ENCODE results near the gene GALNS. TPM values are rescaled to one million over a fixed set of nuclear protein-coding genes. Genes with fewer than 3 reads are reported as not detected.

The GALNS gene
- total RNA-seq, 1 donor from 2014 or later = 17.0 TPM

DNA sequence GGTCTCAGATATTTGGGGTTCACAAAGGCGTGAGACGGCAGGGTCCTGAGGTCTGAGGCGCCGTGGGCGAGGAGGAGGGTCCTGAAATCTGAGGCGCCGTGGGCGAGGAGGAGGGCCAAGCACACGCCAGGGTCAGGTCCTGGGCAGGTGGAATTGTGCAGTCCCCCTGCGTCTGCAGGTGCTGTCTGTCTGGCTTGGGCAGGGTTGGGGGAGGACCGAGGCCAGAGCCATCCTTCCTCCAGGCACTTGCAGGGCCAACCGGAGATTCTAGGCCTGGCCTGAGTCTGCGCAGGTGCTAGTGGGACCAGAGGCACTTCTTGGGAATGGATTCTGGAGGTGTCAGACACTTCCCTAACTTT is 42.6 kb downstream of the GALNS start:
- no peak for ATAC-seq

DNA sequence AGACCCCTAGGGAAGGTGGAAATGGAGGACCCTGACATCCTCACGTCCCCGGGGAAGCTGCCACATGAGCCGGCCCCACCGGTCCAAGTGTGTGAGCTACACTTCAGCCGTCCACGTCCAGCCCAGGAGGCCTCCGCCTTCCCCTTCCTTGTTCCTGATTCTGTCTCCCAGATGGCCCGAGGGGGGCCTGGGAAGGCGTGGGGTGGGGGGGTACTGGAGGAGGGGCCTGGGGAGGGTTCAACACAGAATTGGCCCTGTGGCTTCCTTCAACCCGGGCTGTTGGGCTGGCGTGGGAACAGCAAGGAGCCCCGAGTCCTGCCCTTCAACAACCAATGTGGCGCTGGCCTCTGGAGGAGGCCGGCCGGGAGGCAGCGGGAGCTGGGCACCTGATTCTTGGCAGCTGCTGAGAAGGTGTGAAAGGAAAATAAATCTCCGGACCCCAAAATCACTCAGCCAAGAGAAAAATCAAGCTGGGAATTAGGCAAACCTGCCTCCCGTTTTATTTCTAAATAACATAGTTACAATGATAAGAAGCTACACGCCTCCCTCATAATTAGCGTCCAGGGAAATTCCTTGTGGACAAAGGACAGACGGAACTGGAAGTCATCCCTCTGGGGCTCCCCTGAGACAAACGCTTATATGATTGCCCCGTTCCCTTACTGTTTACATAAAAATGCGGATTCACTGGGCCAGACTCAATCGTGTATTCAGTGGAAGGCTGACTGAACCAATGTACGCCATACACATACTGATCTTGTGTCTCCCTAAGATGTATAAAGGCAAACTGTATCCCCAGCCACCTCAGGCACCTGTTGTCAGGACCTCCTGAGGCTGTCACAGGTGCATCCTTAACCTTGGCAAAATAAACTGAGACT is 43.2 kb downstream of the GALNS start:
- no peak for ATAC-seq

DNA sequence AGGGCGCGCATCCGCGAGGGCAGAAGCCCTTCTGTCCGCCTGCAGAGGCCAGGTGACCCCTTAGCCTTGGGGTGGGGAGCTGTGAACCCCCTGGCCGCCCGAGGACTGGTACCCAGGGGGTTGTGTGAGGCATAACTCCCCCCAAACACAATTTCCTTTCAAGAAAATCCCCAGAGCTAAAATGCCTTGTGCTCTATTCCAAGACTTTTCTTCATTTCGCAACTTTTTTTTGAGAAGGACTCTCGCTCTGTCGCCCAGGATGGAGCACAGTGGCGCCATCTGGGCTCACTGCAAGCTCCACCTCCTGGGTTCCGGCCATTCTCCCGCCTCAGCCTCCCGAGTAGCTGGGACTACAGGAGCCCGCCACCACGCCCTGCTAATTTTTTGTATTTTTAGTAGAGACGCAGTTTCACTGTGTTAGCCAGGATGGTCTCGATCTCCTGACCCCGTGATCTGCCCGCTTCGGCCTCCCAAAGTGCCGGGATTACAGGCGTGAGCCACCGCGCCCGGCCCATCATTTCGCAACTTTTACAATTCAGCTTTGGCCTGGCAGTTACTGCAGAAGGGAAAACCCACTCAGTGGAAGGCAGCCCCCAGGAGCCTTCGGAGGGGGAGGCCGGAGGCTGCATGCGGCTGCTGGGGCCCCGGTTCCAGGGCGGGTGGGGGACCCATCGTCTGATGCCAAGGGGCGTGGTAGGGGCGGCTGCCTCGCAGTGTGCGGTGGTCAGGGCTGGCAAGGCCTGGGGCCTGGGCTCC is 44.1 kb downstream of the GALNS start:
- no peak for ATAC-seq

DNA sequence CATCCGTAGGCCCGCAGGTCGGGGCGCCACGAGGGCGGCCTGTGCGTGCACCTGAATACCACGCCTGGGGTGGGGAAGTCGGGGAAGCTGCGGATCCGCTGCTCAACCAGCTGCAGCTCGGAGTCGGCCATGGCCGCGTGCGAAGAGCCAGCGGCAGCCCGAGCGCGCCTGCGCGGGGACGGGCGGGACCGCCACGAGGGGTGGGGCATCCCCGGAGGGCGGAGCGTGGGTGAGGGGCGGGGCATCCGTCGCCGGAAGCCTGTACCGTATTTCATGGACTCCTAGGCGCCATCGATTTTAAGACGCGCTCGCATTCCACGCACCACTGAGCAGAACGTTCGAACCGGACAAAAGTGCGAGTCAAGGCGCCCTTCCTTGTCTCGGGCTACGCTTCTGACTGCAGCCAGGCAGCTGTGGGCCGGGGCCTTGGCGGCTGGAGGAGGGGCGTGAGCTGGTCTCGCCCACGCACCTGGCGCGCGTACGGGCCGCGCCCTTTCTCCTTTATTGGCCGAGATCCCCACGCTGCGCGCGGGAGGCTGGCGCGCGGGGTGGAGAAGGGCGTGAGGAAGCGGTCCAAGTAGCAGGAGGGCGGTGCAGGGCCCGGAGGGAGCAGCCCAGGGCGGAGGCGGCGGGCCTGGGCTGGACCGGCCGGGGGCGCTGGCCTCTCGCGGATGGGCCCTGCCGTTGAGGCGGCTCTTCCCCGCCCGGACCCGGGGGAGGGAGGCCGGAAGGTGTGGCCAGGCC is 44.8 kb downstream of the GALNS start, which contains the start of gene APRT:
APRT (minus strand) TSS at position 160 of the 744 bp plus-strand sequence; CDS start at position 131, 29 bp downstream.
- peak; percentile 88 for ATAC-seq

DNA sequence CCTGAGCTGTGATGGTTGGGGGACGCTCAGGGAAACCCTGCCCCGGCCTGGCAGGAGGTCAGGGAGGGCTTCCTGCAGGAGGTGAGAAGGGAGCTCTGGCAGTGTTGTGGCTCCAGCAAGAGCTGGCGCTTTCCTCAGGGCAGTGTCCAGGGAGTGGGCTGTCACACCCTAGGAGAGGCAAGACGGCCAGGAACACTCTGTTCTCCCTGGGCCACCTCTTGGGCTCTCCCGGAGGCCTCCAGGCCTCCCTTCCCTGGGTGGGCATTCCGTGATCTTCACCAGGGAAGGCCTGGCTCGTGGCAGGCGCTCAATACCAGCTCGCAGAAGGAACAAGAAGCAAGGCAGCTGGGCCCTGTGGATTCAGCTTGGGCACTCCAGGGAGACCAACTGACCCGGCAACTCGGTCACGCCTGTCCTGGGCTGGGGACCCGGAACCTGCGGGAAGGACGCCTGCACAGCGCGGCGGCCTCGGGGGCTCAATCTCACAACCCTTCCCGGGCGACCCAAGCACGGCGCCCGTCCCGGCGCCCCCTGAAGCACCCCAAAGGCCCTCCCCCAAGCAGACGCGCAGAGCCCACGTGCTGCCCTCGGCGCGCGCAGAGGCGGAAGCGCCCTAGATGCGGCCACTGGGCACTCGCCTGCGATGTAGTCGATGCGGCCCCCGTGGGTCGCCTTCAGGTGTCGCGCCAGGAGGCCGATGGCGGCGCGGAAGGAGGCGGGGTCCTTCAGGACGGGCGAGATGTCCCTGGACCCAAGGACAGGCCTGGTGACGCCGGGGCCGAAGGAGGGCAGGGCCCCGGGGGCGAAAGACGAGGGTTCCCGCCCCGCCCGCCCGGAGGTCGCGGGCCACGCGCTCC is 45.6 kb downstream of the GALNS start:
- peak; percentile 71 for ATAC-seq

DNA sequence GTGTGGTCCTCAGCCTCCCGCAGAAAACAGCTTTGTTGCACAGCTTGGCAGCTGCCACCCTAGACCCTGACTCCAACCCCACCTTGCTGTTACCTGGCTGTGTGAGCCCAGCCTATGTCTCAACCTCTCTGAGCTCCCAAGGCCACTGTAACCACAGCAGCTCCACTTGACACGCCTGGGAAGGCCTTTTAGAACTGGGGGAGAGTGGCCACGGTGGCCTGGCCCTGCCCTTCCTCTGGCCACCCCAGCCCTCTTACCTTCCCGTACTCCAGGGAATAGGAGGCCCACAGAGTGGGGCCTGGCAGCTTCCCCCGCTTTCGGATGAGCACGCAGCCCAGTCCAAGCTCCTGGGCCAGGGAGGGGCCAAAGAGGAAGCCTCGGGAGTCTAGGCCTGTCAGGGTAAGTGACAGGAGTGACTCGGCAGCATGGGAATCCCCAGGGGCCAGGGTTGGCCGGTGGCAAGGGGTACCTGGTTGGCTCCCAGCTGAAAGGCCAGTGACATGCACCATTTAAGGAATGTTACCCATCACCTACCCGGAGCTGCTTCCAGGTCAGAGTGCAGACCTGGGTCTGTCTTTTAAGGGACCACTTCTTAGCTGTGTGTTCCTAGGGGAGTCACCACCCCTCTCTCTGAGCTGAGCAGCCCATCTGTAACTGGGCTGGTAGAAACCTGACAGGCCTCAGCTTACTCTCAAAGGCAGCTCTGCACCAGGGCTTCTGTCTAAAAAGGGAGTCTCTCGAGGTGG is 46.4 kb downstream of the GALNS start:
- ATAC-seq = no peak

DNA sequence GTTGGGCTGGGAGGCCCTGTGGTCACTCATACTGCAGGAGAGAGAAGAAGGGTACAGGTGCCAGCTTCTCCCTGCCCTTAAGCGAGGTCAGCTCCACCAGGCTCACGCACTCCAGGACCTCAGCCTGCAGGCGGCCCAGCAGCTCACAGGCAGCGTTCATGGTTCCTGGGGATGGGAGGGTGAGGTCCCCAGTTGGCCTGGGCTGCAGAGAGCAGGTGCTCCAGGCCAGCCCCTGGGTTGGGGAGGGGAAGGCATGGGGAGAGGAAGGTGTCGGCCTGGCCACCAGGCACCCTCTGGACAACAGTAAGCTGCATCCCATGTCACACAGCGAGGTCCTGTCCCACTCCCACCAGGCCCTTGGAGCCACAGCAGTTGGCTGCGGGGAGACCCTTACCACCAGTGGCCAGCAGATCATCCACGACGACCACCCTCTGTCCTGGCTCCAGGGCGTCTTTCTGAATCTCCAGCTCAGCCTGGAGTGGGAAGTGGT is 47.0 kb downstream of the GALNS start:
- no peak for ATAC-seq

DNA sequence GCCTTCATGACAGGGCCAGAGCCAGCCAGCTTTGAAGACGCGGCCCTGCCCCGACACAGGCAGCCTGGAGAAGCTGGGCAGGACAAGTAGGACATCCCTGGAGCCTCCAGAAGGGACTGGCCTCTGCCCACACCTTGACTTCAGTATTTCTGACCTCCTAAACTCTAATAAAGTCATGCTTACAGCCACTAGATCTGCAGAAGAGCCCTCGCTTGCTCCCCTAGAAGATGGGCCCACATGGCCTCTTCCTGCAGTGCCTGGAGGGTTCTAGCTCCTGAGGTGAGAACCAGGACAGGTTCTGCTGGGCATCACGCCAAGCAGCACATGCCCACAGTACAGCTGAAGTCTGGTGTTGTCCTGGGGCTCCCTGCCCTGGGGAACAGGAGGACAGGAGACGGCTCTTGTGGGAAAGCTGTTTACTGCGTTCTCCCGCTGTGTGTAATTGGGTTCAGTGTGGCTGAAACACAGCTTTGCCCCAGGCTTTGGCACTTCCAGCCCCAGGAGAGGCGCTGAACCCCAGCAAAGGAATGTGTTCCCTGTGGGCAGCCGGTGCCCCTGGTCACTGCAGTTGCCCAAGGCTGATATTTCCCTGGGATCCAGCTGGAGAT is 47.6 kb downstream of the GALNS start:
- no peak for ATAC-seq

DNA sequence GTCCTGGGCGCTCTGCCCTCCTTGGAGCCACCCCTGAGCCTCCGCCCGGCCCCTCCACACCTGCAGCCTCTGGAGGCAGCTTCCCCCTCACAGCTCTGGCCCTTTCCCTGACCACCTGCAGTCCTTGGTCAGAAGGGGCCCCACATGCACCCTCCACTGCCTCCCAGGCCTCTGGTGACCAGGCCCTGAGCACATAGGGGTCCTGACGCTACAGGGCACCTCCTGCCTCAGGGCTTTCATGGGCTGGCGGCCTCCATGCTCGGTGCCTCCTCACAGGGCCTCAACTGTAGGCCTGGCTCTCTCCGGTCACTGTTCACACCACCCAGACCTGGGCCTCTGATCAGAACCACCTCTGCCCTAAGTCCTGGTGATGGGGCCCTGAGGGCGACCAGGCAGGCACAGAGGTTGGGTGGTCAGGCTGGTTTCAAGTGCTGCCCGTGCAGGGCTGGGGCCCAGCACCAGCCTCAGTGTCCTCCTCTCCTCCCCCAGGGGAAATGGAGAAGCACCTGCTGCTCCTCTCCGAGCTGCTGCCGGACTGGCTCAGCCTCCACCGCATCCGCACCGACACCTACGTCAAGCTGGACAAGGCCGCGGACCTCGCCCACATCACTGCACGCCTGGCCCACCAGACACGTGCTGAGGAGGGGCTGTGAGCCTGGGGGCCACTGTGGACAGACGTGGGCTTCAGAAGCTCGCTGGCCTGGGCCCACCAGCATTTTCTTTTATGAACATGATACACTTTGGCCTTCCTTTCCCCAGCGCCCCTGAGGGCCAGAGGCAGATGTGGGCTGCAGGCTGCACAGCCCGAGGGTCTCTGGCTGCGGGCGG is 48.9 kb downstream of the GALNS start:
- ATAC-seq = no peak

DNA sequence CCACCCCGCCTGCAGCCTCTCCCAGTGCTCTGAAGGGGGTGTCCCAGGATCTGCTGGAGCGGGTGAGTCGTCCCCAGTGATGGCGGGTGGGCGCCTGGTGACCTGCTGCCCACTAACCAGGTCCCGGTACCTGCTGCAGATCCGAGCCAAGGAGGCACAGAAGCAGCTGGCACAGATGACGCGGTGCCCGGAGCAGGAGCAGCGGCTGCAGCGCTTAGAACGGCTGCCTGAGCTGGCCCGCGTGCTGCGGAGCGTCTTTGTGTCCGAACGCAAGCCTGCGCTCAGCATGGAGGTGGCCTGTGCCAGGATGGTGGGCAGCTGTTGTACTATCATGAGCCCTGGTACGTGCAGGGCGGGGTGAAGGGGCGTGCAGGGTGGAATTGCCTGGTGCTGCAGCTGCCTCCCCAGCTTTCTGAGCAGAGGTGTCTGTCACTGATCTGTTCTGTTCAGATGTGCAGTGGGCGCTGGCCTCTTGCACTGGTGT is 49.6 kb downstream of the GALNS start:
- no peak for ATAC-seq

DNA sequence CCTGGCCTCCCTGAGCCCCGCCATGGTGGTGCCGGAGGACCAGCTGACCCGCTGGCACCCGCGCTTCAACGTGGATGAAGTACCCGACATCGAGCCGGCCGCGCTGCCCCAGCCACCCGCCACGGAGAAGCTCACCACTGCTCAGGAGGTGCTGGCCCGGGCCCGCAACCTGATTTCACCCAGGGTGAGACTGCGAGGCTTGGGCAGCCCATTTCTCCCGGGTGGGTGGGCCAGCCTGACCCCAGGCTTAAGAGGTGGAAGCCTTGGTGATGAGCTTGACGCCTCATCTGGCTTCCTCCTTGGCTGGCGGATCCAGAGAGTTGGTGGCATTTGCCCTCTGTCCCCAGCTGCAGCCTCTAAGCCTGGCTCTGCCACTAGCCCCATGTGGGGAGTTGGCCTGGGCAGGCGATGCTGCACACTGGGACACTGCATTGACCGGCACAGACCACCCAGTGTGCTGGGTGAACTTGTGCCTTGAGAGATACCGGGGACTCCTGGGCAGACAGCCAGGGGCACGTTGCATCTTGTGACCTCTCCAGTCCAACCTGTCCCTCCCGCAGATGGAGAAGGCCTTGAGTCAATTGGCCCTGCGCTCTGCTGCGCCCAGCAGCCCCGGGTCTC is 50.1 kb downstream of the GALNS start:
- no peak for ATAC-seq

DNA sequence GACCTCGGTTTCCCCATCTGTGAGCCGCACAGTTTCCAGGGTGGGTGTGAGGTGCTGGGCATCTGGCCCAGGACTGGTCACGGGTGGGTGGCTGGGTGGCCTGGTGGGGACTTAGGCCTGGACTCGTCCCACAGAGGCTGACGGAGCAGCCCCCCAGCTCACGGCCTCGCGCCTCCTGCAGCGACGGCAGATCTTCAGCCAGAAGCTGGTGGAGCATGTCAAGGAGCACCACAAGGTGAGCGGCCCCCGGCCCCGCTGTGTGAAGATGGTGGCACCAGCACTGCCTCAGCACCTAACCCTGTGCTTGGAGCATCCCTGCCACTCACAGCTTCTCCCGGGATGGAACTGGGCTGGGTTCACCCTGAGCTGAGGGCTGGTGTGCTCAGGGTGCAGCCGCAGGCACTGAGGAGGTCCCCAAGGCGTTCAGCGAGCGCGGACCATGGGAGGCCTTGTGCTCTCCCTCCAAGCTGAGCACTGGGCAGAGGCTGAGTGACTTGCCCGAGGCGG is 50.8 kb downstream of the GALNS start:
- no peak for ATAC-seq

DNA sequence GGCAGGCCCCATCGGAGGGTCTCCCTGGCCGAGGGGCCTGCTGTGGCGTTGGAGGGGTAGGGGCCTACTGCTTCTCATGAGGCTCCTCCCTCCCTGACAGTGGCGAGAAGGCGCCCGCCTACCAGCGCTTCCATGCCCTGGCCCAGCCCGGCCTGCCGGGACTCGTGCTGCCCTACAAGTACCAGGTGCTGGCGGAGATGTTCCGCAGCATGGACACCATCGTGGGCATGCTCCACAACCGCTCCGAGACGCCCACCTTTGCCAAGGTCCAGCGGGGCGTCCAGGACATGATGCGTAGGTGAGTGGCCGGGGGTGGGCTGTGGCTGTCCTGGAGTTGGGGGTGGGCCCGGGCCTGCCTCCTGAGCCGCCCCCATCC is 51.4 kb downstream of the GALNS start:
- ATAC-seq = peak; percentile 35

DNA sequence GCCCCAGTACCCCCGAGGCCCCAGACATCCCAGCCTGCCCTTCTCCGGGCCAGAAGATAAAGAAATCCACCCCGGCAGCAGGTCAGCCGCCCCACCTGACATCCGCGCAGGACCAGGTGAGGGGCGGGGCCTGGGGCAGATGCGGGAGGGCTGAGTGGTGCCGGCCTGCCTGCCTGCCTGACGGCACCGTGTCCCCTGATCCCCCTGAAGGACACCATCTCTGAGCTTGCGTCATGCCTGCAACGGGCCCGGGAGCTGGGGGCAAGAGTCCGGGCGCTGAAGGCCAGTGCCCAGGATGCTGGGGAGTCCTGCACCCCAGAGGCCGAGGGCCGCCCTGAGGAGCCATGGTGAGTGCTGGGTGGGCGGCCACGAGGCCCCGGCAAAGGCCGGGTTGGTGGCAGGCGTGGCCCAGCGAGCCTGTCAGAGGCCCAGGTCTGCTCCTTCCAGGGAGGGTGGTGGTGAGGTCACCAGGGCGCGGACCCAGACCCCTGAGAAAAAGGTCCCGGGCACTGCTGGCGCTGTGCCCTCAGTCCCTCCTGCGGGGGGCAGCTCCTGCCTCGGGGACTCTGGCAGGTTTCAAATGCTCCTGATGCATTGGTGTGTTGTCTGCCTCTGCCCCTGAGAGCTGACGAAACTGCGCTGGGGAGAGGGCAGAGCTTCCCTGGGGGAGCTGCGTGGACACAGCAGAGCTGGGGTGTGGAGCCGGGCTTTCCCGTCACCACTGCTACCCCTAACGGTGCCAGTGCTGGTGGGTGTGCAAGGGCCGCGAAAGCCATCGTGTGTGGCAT is 52.0 kb downstream of the GALNS start:
- ATAC-seq = peak; percentile 37

DNA sequence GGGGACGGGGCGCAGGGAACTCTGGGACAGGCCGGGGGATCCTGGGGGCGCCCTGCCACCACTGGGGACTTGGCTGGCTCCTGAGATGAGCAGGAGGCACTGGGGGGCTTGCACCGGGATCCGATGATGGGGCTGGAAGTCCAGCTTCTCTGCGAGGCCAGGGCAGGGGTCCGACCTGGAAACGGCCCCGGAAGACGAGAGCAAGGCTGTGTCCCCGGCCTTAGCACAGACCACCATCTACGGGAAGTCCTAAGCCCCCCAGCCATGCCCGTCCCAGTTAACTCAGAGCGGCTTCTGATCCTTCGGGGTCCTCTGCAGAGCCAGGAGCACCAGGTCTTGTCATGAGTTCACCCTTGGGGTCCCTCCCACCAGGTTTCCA is 52.6 kb downstream of the GALNS start:
- ATAC-seq = no peak

DNA sequence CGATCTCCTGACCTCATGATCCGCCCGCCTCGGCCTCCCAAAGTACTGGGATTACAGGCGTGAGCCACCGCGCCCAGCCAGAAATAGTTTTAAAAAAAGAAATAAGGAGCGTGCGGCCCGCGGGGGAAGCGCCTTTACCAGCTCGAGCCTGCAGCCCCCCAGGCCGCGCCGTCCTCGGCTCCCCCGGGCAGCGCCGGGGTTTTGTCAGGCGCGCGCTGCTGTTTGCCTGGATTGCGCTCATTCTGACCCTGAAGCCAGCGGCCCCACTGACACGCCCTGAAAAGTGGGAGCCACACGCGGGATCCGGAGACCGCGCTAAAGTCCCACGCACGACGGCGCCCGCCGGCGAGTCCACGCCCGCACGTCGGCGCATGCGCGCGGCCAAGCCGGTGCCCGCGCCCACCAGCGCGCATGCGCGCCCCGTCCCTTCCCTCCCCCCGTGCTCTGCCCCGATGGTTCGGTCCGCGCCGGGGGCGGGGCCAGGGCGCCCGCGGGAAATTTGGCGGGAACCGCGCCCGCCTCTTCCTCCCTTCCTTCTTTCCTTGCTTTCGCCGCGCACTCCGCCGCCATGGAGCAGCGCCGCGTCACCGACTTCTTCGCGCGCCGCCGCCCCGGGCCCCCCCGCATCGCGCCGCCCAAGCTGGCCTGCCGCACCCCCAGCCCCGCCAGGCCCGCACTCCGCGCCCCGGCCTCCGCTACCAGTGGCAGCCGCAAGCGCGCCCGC is 53.3 kb downstream of the GALNS start, which contains the start of gene CDT1:
CDT1 (plus strand) TSS at position 526 of the 724 bp plus-strand sequence; CDS start at position 569, 43 bp downstream.
- peak; percentile 68 for ATAC-seq

DNA sequence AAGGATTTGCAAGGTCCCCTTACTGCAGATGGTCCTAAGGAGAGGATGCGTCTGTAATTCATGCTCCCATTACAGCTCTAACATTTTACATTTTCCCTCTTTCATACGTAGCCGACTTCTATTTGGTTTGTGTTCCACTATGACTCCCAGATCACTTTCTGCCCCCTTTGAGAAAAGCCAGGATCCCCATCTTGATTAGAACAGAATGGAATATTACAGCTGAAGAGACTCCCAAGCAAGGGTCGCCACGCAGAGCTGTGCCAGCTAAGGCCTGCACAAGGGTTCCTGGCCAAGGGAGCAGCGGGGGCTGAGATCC is 56.5 kb downstream of the GALNS start:
- no peak for ATAC-seq

Data from esophagus mucosa (tissue), 1 donor.